Thoracic aorta (tissue), 2 donors: ENCODE results near the gene MYADML2. TPM values are rescaled to one million over a fixed set of nuclear protein-coding genes. Genes with fewer than 3 reads are reported as not detected.
"Not testable (repeated sequence)": the region's sequence is repeated elsewhere in the genome, so short reads cannot be mapped to it uniquely, and the experiment has no call there.

ENCODE experiments used
- ATAC-seq: fragments of 150-250 bp; one replicate; pipeline ENCODE4 v1.8.0; 2017; ENCODE audit warnings: low read depth; ENCODE audit not compliant: insufficient number of reproducible peaks, low FRiP score
- DNase-seq: peaks from one replicate; pipeline ENCODE4 v3.0.0-alpha.2; 2020; ENCODE audit warnings: low spot score
- H3K27ac ChIP-seq, 2 donors: fragments of 200-600 bp; sonication (generic); 1 replicate in 1 of 2; 2 replicates in 1 of 2; pipeline ENCODE4 v1.5.1; 2016; ENCODE audit warnings: mild to moderate bottlenecking in 2 of 2, moderate library complexity in 2 of 2
- H3K27me3 ChIP-seq: fragments of 200-600 bp; sonication (generic); replicated peaks from 2 replicates; pipeline ENCODE4 v1.6.0; 2016; ENCODE audit warnings: mild to moderate bottlenecking; ENCODE audit not compliant: insufficient read depth
- H3K36me3 ChIP-seq: fragments of 200-600 bp; sonication (generic); one replicate; pipeline ENCODE4 v1.5.1; 2016
- H3K4me1 ChIP-seq, 2 donors: fragments of 200-600 bp; sonication (generic); 1 replicate in 1 of 2; 2 replicates in 1 of 2; pipeline versions ENCODE4 v1.5.1 to v1.6.0; 2016; ENCODE audit warnings: low read depth in 2 of 2, mild to moderate bottlenecking in 1 of 2; ENCODE audit not compliant: control insufficient read depth in 1 of 2
- H3K4me3 ChIP-seq: fragments of 200-600 bp; sonication (generic); 2 replicates; pipeline ENCODE4 v1.5.1; 2016; ENCODE audit warnings: mild to moderate bottlenecking
- H3K9me3 ChIP-seq: fragments of 200-600 bp; sonication (generic); 2 replicates; pipeline ENCODE4 v1.5.1; 2016
- CTCF ChIP-seq: fragments of 200-600 bp; sonication (generic); IDR thresholded peaks from one replicate; pipeline ENCODE4 v1.5.1; 2019; ENCODE audit warnings: antibody characterized with exemption
- total RNA-seq, 2 donors: library from RNA; depleted of rRNA; stranded (reverse); fragments of >200 nt; gene quantifications; one replicate each; pipeline versions ENCODE4 v1.1.0 to v1.2.3, GENCODE V29; 2016

MYADML2 gene
- total RNA-seq, 2 donors from 2014 or later, result not detected

- Histone ChIP-seq H3K27me3 (no peaks in the 10 kb centered on the region), H3K27ac (no peak overlapping the region), H3K4me1 (peaks cover 40 to 55% of the 10 kb centered on the region in 2 donors), H3K4me3 (no peak overlapping the region), H3K9me3 (no peaks in the 10 kb centered on the region), H3K36me3 (peaks cover 17% of the 10 kb centered on the region)
- no peak for TF ChIP-seq CTCF
- no peak for DNase-seq
- ATAC-seq, result no peak
Observed at GRCh38 chr17:81921996-81922565, 25.0 kb downstream of the MYADML2 start.

- Histone ChIP-seq H3K27me3 (no peaks in the 10 kb centered on the region), H3K4me3 (no peak overlapping the region), H3K27ac (no peak overlapping the region), H3K36me3 (peaks cover 17% of the 10 kb centered on the region), H3K4me1 (peaks cover 46 to 61% of the 10 kb centered on the region in 2 donors), H3K9me3 (no peaks in the 10 kb centered on the region)
- DNase-seq (no peak), ATAC-seq (no peak)
- no peak for TF ChIP-seq CTCF
Observed at GRCh38 chr17:81921537-81921862, 25.5 kb downstream of the MYADML2 start.

GRCh38 chr17:81920612-81921536, 26.2 kb downstream of the MYADML2 start:
- peaks cover 17% of the 10 kb centered on the region for H3K36me3 ChIP-seq
- DNase-seq (no peak), ATAC-seq (no peak)
- no peak overlapping the region for H3K4me3 ChIP-seq
- TF ChIP-seq CTCF, result no peak
- peaks cover 44 to 59% of the 10 kb centered on the region in 2 donors for H3K4me1 ChIP-seq
- H3K27me3 ChIP-seq, result no peaks in the 10 kb centered on the region
- H3K9me3 ChIP-seq, result no peaks in the 10 kb centered on the region
- H3K27ac ChIP-seq, result no peak overlapping the region

- H3K4me3 ChIP-seq, result no peak overlapping the region
- H3K9me3 ChIP-seq, result no peaks in the 10 kb centered on the region
- DNase-seq (no peak), ATAC-seq (no peak)
- peaks cover 32 to 40% of the 10 kb centered on the region in 2 donors for H3K4me1 ChIP-seq
- no peaks in the 10 kb centered on the region for H3K27me3 ChIP-seq
- no peak for TF ChIP-seq CTCF
- H3K36me3 ChIP-seq, result peaks cover 28% of the 10 kb centered on the region
- H3K27ac ChIP-seq, result no peak overlapping the region
Observed at GRCh38 chr17:81918832-81919545, 28.0 kb downstream of the MYADML2 start.

GRCh38 chr17:81918333-81918669, 28.7 kb downstream of the MYADML2 start:
- peaks cover 26 to 33% of the 10 kb centered on the region in 2 donors for H3K4me1 ChIP-seq
- ATAC-seq, H3K27me3 ChIP-seq, H3K9me3 ChIP-seq, DNase-seq: not testable (repeated sequence)
- peak overlapping the region; percentile 8 to 50 for H3K27ac ChIP-seq
- H3K4me3 ChIP-seq, result peak overlapping the region; percentile 92
- peaks cover 35% of the 10 kb centered on the region for H3K36me3 ChIP-seq
